K562 (cell line): Measurements from ENCODE around the gene RAB40AL. TPM values are rescaled to one million over a fixed set of nuclear protein-coding genes. Genes with fewer than 3 reads are reported as not detected.

Experiments used
- ATAC-seq: fragments of 200-7000 bp; cut with Tn5 transposase; 3 replicates; pipeline ENCODE4 v1.9.1; 2020; ENCODE audit warnings: moderate library complexity
- BruUV-seq: library from RNA; stranded (reverse); fragments of 400-500 nt; replicated peaks from 2 replicates; lab custom pipeline; 2021; lab: Mats Ljungman, UMichigan
- CTCF ChIA-PET: fragments of 300-600 bp; formaldehyde crosslinking; extraction: SDS; loops from one replicate; lab custom pipeline; 2021; ENCODE audit warnings: low intra/inter-chr PET ratio; lab: Yijun Ruan, JAX
- POLR2A ChIA-PET: fragments of 300-600, 350-650 bp; sonication (Branson Sonifier 250); formaldehyde crosslinking; extraction: SDS; loops from one replicate; lab custom pipeline; 2021; ENCODE audit warnings: antibody characterized with exemption, inconsistent platforms; lab: Yijun Ruan, JAX
- DNase-seq, 4 experiments: peaks; one replicate each; pipeline versions ENCODE4 v3.0.0 to v3.0.0-alpha.2; 2011 to 2018; ENCODE audit warnings: low spot score in 3 of 4, mixed read lengths in 3 of 4; ENCODE audit errors: extremely low read depth in 1 of 4
- FAIRE-seq: peaks from 2 replicates; lab custom pipeline; 2011; peaks lifted over from hg19 to GRCh38; lab: Jason Lieb, UNC
- H2AFZ ChIP-seq: 2 replicates; pipeline ENCODE4 v1.6.0; 2011; ENCODE audit warnings: low read depth, low read length, control low read depth, inconsistent platforms
- H3K27ac ChIP-seq: fragments of 200-600 bp; 3 replicates; pipeline ENCODE4 v1.8.0; 2011; ENCODE audit warnings: low read depth, mild to moderate bottlenecking, control low read depth, inconsistent platforms, low read length, moderate library complexity, mixed read lengths; ENCODE audit errors: extremely low read depth
- H3K27me3 ChIP-seq, 2 experiments: fragments of 300-600 bp in 1 of 2; 2 replicates in 1 of 2; 3 replicates in 1 of 2; pipeline versions ENCODE4 v1.6.0 to v1.8.0; 2011; ENCODE audit warnings: inconsistent platforms in 2 of 2, low read length in 2 of 2, mild to moderate bottlenecking in 1 of 2, mixed read lengths in 1 of 2, moderate library complexity in 1 of 2; ENCODE audit not compliant: control insufficient read depth in 2 of 2, insufficient read depth in 2 of 2
- H3K36me3 ChIP-seq: fragments of 300-600 bp; 3 replicates; pipeline ENCODE4 v1.8.0; 2011; ENCODE audit warnings: mild to moderate bottlenecking, low read length, inconsistent platforms; ENCODE audit not compliant: control insufficient read depth, insufficient read depth
- H3K4me1 ChIP-seq, 2 experiments: fragments of 200-600 bp in 1 of 2; replicated peaks in 1 of 2; 2 replicates in 1 of 2; 3 replicates in 1 of 2; pipeline versions ENCODE4 v1.5.1 to v1.8.0; 2011; ENCODE audit warnings: inconsistent platforms in 2 of 2, low read length in 2 of 2, mild to moderate bottlenecking in 1 of 2, mixed read lengths in 1 of 2, moderate library complexity in 1 of 2; ENCODE audit not compliant: control insufficient read depth in 2 of 2, insufficient read depth in 2 of 2
- H3K4me2 ChIP-seq: 2 replicates; pipeline ENCODE4 v1.6.1; 2011; ENCODE audit warnings: low read length, control low read depth, inconsistent platforms, mixed read lengths; ENCODE audit not compliant: insufficient read depth
- H3K4me3 ChIP-seq: fragments of 200-600 bp; sonication (generic), shearing (Covaris generic); 2 replicates; pipeline ENCODE4 v1.5.1; 2016; ENCODE audit warnings: control low read depth, inconsistent platforms
- H3K79me2 ChIP-seq: fragments of 200-600 bp; 3 replicates; pipeline ENCODE4 v1.8.0; 2011; ENCODE audit warnings: low read length, inconsistent platforms; ENCODE audit not compliant: control insufficient read depth, insufficient read depth
- H3K9ac ChIP-seq, 2 experiments: 2 replicates each; pipeline versions ENCODE4 v1.6.0 to v1.6.1; 2011; ENCODE audit warnings: low read depth in 2 of 2, low read length in 2 of 2, control low read depth in 1 of 2, inconsistent platforms in 1 of 2, mild to moderate bottlenecking in 1 of 2, mixed read lengths in 1 of 2; ENCODE audit not compliant: insufficient read depth in 1 of 2
- H3K9me1 ChIP-seq: one replicate; pipeline ENCODE4 v1.6.0; 2011; ENCODE audit warnings: inconsistent platforms, mild to moderate bottlenecking, low read length, moderate library complexity; ENCODE audit not compliant: control insufficient read depth, insufficient read depth
- H3K9me3 ChIP-seq: replicated peaks from 2 replicates; pipeline ENCODE4 v1.5.1; 2011; ENCODE audit warnings: low read depth, low read length, inconsistent platforms; ENCODE audit not compliant: control insufficient read depth, insufficient read depth
- H4K20me1 ChIP-seq: replicated peaks from 2 replicates; pipeline ENCODE4 v1.6.1; 2011; ENCODE audit warnings: low read length, inconsistent platforms, mixed read lengths; ENCODE audit not compliant: control insufficient read depth, insufficient read depth
- AFF1 ChIP-seq, 2 experiments: fragments of 450-650 bp; IDR thresholded peaks; 2 replicates each; pipeline ENCODE4 v1.6.1; 2018; ENCODE audit warnings: mild to moderate bottlenecking in 2 of 2, low read depth in 1 of 2; ENCODE audit not compliant: partially characterized antibody in 2 of 2
- CREB5 ChIP-seq: fragments of 250-450 bp; sonication (Bioruptor Pico); IDR thresholded peaks from 2 replicates; pipeline ENCODE4 v1.5.0; 2020; ENCODE audit warnings: mild to moderate bottlenecking
- MGA ChIP-seq: fragments of 450-650 bp; IDR thresholded peaks from 2 replicates; pipeline ENCODE4 v1.6.1; 2016; ENCODE audit warnings: mild to moderate bottlenecking, moderate library complexity
- SMAD1 ChIP-seq: fragments of 150-350 bp; IDR thresholded peaks from 2 replicates; pipeline ENCODE4 v1.6.1; 2014; ENCODE audit warnings: low read length, low read depth; ENCODE audit not compliant: partially characterized antibody
- WGBS: fragments of 100-300 bp; shearing (Covaris generic); methylation state at CpG from one replicate; pipeline ENCODE4 v1.1.6; 2016; ENCODE audit warnings: low coverage, mixed read lengths; ENCODE audit not compliant: insufficient coverage; ENCODE audit errors: missing lambda C conversion rate; 5-methylcytosine and 5-hydroxymethylcytosine counted together
- in situ Hi-C: fragments of 300-500 bp; cut with MboI; formaldehyde crosslinking; loops from 4 replicates; pipeline ENCODE4 v1.15.0; 2018; ENCODE audit warnings: inconsistent platforms, mixed read lengths
- intact Hi-C: fragments of 100-400 bp; cut with micrococcal nuclease; formaldehyde crosslinking; loops from 2 replicates; pipeline ENCODE4 v1.14.2; 2022
- polyA plus RNA-seq, 8 experiments: library from polyadenylated mRNA; depleted of rRNA in 4 of 8; stranded (reverse) in 5 of 8; unstranded in 3 of 8; fragments of >200 nt; fragmentation: Nextera tagmentation in 2 of 8; fragmentation: Illumina TruSeq in 1 of 8; extraction: Ambion mirVana in 2 of 8; extraction: Trizol in 1 of 8; gene quantifications; 2 replicates each; pipeline versions ENCODE4 v1.2.1 to v1.2.3, GENCODE V29; 2011 to 2014; ENCODE audit warnings: inconsistent platforms in 1 of 8, missing spikeins in 1 of 8
- total RNA-seq, 7 experiments: library from RNA; depleted of rRNA in 6 of 7; stranded (reverse); fragments of >200 nt in 6 of 7; fragmentation: Illumina TruSeq in 2 of 7; extraction: Trizol in 2 of 7; gene quantifications; 2 replicates each; pipeline versions ENCODE4 v1.2.1 to v1.2.3, GENCODE V29; 2011 to 2021; ENCODE audit warnings: low replicate concordance in 1 of 7

RAB40AL gene
- total and polyA plus RNA-seq, 9 of the 15 experiments (the other 6 are each of a cell fraction or from before 2014, with no cell fraction given), result 0.13 to 0.44 (median 0.42) TPM; not detected in 4

- Histone ChIP-seq H3K79me2 (no peaks in the 10 kb centered on the region), H3K9me1 (no peaks in the 10 kb centered on the region), H3K9ac (no peak overlapping the region), H2AFZ (no peak overlapping the region), H3K27ac (no peak overlapping the region), H3K4me1 (no peaks in the 10 kb centered on the region), H3K4me2 (no peak overlapping the region), H3K4me3 (no peak overlapping the region), H4K20me1 (no peaks in the 10 kb centered on the region), H3K9me3 (no peaks in the 10 kb centered on the region), H3K27me3 (no peaks in the 10 kb centered on the region; a peak in 3 of 5 replicates), H3K36me3 (no peaks in the 10 kb centered on the region)
- no peak for DNase-seq
- ATAC-seq, result no peak
- ChIA-PET CTCF (no interaction called here), POLR2A (interaction anchor here (1.2 kb wide), 1 partner anchor 8 kb away, joined by 5 read pairs; no protein-coding TSS in a partner anchor)
- 0% methylated on average over 2 of the region's 2 CpGs for WGBS
- BruUV-seq, result no TSS peak
- FAIRE-seq, result no peak
- in situ Hi-C loops, result no loop called here
- intact Hi-C loops, result no loop called here
- TF ChIP-seq AFF1 (IDR thresholded peaks at IDR 0.05; ENCODE audit: low read depth in 1 of 2, partially characterized antibody in 2 of 2), result no peak
- TF ChIP-seq SMAD1, result no peak
- TF ChIP-seq CREB5, result no peak
- no peak for TF ChIP-seq MGA
These were observed 46.1 kb downstream of the RAB40AL start for GRCh38 chrX:102983205-102983604.
